NOMO-1 treated with dmso at 0.1 percent for 144 hours (cell line): ENCODE results near the gene ARHGEF33.
A peak's percentile ranks its signal among the peaks of the same experiment; 100 is the strongest.
"Not testable (repeated sequence)": the region's sequence is repeated elsewhere in the genome, so short reads cannot be mapped to it uniquely, and the experiment has no call there.

Experiments
- DNase-seq: peaks from one replicate; lab custom pipeline; 2025; ENCODE audit not compliant: unreplicated experiment; lab: John Stamatoyannopoulos, UW

ARHGEF33 gene

GRCh38 chr2:38909872-38910271, 20.2 kb downstream of the ARHGEF33 start:
- DNase-seq: no peak

- no peak for DNase-seq
These were observed 21.5 kb downstream of the ARHGEF33 start for GRCh38 chr2:38911191-38911590.

- DNase-seq: no peak
These were observed 22.9 kb downstream of the ARHGEF33 start for GRCh38 chr2:38912619-38913018.

- DNase-seq: no peak
These were observed 32.7 kb downstream of the ARHGEF33 start for GRCh38 chr2:38922389-38922788.

- no peak for DNase-seq
These were observed 33.2 kb downstream of the ARHGEF33 start for GRCh38 chr2:38922902-38923301.

- DNase-seq: no peak
These were observed 36.3 kb downstream of the ARHGEF33 start for GRCh38 chr2:38925982-38926381.

GRCh38 chr2:38930600-38930999, 40.9 kb downstream of the ARHGEF33 start:
- DNase-seq: no peak

- no peak for DNase-seq
These were observed 42.9 kb downstream of the ARHGEF33 start for GRCh38 chr2:38932586-38932985.

- DNase-seq: peak; percentile 29
These were observed 44.0 kb downstream of the ARHGEF33 start for GRCh38 chr2:38933653-38934052.

GRCh38 chr2:38934742-38935141, 45.1 kb downstream of the ARHGEF33 start:
- no peak for DNase-seq

GRCh38 chr2:38935568-38936172, 46.0 kb downstream of the ARHGEF33 start:
- DNase-seq: no peak

GRCh38 chr2:38936516-38936915, 46.8 kb downstream of the ARHGEF33 start:
- DNase-seq: not testable (repeated sequence)

GRCh38 chr2:38937548-38937947, 47.9 kb downstream of the ARHGEF33 start:
- no peak for DNase-seq

GRCh38 chr2:38940746-38941145, 51.1 kb downstream of the ARHGEF33 start:
- no peak for DNase-seq

GRCh38 chr2:38943784-38944183, 54.1 kb downstream of the ARHGEF33 start:
- no peak for DNase-seq

- DNase-seq: no peak
These were observed 55.7 kb downstream of the ARHGEF33 start for GRCh38 chr2:38945372-38945771.

GRCh38 chr2:38945911-38946310, 56.2 kb downstream of the ARHGEF33 start:
- DNase-seq: peak; percentile 84

GRCh38 chr2:38947241-38948239, 57.9 kb downstream of the ARHGEF33 start:
- DNase-seq: peak; percentile 52

GRCh38 chr2:38948387-38948882, 58.8 kb downstream of the ARHGEF33 start:
- DNase-seq: no peak

GRCh38 chr2:38948995-38949394, 59.3 kb downstream of the ARHGEF33 start:
- no peak for DNase-seq

- DNase-seq: no peak
These were observed 62.1 kb downstream of the ARHGEF33 start for GRCh38 chr2:38951766-38952165.

- DNase-seq: no peak
These were observed 68.3 kb downstream of the ARHGEF33 start for GRCh38 chr2:38957972-38958371.
